SK-N-SH (cell line): Measurements from ENCODE around the gene LHX4.
"Not testable (repeated sequence)": the region's sequence is repeated elsewhere in the genome, so short reads cannot be mapped to it uniquely, and the experiment has no call there.

Experiments
- ELF1 ChIP-seq: IDR thresholded peaks from 2 replicates; pipeline ENCODE4 v1.4.0; 2012
- EP300 ChIP-seq, 2 experiments: IDR thresholded peaks; 2 replicates each; pipeline versions ENCODE4 v1.4.0 to v1.6.1; 2012; ENCODE audit warnings: borderline replicate concordance in 1 of 2, low read depth in 1 of 2, low read length in 1 of 2
- GATA2 ChIP-seq: sonication (generic); formaldehyde crosslinking; IDR thresholded peaks from 2 replicates; pipeline ENCODE4 v1.5.0; 2020; ENCODE audit warnings: mild to moderate bottlenecking, missing genetic modification reagents
- JUND ChIP-seq: IDR thresholded peaks from 2 replicates; pipeline ENCODE4 v1.4.0; 2012
- MXI1 ChIP-seq: IDR thresholded peaks from 2 replicates; pipeline ENCODE4 v1.6.1; 2012; ENCODE audit warnings: mild to moderate bottlenecking, low read depth, low read length, improper control_type of control experiment
- POLR2AphosphoS5 ChIP-seq: IDR thresholded peaks from 2 replicates; pipeline ENCODE4 v1.6.1; 2012; ENCODE audit warnings: low read depth, low read length
- RAD21 ChIP-seq: IDR thresholded peaks from 2 replicates; pipeline ENCODE4 v1.6.1; 2012; ENCODE audit warnings: mild to moderate bottlenecking, low read length
- RFX5 ChIP-seq: IDR thresholded peaks from 2 replicates; pipeline ENCODE4 v1.6.1; 2012; ENCODE audit warnings: mild to moderate bottlenecking, improper control_type of control experiment, low read length
- SIN3A ChIP-seq: IDR thresholded peaks from 2 replicates; pipeline ENCODE4 v1.6.1; 2012; ENCODE audit warnings: low read depth, mild to moderate bottlenecking, low read length, moderate library complexity, borderline replicate concordance
- TF ChIP-seq, protein P1 (sequence below): fragments of 200-600 bp; sonication (generic); IDR thresholded peaks from 2 replicates; pipeline ENCODE4 v1.6.1; 2017; ENCODE audit warnings: antibody characterized with exemption, mild to moderate bottlenecking, moderate library complexity
- TF ChIP-seq, protein P2 (sequence below): IDR thresholded peaks from 2 replicates; pipeline ENCODE4 v1.6.1; 2012; ENCODE audit warnings: mild to moderate bottlenecking, low read depth, low read length, moderate library complexity
- TF ChIP-seq, protein P3 (sequence below): fragments of 150-350 bp; IDR thresholded peaks from 2 replicates; pipeline ENCODE4 v1.6.1; 2017; ENCODE audit warnings: antibody characterized with exemption, low read length, low read depth, borderline replicate concordance
- TF ChIP-seq, protein P4 (sequence below): IDR thresholded peaks from 2 replicates; pipeline ENCODE4 v1.4.0; 2012; ENCODE audit warnings: low read depth

DNA sequence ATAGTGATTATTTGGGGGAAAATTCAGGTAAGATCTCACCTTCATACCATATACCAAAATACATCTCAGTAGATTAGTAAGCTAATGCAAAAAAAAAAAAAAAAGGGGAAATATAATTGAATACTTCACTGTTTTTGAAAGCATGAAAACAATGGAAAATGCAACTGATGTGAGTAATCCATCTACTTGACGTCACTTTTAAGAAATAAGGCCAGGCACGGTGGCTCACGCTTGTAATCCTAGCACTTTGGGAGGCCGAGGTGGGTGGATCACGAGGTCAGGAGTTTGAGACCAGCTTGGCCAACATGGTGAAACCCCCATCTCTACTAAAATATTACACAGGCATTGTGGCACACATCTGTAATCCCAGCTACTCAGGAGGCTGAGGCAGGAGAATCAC is 27.5 kb upstream of the LHX4 start:
- TF ChIP-seq, protein P1, sequence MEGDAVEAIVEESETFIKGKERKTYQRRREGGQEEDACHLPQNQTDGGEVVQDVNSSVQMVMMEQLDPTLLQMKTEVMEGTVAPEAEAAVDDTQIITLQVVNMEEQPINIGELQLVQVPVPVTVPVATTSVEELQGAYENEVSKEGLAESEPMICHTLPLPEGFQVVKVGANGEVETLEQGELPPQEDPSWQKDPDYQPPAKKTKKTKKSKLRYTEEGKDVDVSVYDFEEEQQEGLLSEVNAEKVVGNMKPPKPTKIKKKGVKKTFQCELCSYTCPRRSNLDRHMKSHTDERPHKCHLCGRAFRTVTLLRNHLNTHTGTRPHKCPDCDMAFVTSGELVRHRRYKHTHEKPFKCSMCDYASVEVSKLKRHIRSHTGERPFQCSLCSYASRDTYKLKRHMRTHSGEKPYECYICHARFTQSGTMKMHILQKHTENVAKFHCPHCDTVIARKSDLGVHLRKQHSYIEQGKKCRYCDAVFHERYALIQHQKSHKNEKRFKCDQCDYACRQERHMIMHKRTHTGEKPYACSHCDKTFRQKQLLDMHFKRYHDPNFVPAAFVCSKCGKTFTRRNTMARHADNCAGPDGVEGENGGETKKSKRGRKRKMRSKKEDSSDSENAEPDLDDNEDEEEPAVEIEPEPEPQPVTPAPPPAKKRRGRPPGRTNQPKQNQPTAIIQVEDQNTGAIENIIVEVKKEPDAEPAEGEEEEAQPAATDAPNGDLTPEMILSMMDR = not testable (repeated sequence)
- TF ChIP-seq, protein P2, sequence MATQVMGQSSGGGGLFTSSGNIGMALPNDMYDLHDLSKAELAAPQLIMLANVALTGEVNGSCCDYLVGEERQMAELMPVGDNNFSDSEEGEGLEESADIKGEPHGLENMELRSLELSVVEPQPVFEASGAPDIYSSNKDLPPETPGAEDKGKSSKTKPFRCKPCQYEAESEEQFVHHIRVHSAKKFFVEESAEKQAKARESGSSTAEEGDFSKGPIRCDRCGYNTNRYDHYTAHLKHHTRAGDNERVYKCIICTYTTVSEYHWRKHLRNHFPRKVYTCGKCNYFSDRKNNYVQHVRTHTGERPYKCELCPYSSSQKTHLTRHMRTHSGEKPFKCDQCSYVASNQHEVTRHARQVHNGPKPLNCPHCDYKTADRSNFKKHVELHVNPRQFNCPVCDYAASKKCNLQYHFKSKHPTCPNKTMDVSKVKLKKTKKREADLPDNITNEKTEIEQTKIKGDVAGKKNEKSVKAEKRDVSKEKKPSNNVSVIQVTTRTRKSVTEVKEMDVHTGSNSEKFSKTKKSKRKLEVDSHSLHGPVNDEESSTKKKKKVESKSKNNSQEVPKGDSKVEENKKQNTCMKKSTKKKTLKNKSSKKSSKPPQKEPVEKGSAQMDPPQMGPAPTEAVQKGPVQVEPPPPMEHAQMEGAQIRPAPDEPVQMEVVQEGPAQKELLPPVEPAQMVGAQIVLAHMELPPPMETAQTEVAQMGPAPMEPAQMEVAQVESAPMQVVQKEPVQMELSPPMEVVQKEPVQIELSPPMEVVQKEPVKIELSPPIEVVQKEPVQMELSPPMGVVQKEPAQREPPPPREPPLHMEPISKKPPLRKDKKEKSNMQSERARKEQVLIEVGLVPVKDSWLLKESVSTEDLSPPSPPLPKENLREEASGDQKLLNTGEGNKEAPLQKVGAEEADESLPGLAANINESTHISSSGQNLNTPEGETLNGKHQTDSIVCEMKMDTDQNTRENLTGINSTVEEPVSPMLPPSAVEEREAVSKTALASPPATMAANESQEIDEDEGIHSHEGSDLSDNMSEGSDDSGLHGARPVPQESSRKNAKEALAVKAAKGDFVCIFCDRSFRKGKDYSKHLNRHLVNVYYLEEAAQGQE = not testable (repeated sequence)
- TF ChIP-seq EP300 (IDR thresholded peaks at IDR 0.05; ENCODE audit: borderline replicate concordance in 1 of 2, low read depth in 1 of 2, low read length in 1 of 2); SIN3A; RAD21; MXI1; POLR2AphosphoS5; GATA2; ELF1; JUND; RFX5: not testable (repeated sequence)
- TF ChIP-seq, protein P3, sequence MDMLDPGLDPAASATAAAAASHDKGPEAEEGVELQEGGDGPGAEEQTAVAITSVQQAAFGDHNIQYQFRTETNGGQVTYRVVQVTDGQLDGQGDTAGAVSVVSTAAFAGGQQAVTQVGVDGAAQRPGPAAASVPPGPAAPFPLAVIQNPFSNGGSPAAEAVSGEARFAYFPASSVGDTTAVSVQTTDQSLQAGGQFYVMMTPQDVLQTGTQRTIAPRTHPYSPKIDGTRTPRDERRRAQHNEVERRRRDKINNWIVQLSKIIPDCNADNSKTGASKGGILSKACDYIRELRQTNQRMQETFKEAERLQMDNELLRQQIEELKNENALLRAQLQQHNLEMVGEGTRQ = not testable (repeated sequence)
- TF ChIP-seq, protein P4, sequence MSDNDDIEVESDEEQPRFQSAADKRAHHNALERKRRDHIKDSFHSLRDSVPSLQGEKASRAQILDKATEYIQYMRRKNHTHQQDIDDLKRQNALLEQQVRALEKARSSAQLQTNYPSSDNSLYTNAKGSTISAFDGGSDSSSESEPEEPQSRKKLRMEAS = not testable (repeated sequence)
